Astrocyte of the hippocampus (primary cell): Measurements from ENCODE around the gene ADAM15.

Experiments
- DNase-seq: peaks from one replicate; pipeline ENCODE4 v3.0.0; 2011; ENCODE audit warnings: low read depth, low spot score

Gene ADAM15

GRCh38 chr1:155072531-155073289, 21.6 kb downstream of the ADAM15 start:
- no peak for DNase-seq

DNA sequence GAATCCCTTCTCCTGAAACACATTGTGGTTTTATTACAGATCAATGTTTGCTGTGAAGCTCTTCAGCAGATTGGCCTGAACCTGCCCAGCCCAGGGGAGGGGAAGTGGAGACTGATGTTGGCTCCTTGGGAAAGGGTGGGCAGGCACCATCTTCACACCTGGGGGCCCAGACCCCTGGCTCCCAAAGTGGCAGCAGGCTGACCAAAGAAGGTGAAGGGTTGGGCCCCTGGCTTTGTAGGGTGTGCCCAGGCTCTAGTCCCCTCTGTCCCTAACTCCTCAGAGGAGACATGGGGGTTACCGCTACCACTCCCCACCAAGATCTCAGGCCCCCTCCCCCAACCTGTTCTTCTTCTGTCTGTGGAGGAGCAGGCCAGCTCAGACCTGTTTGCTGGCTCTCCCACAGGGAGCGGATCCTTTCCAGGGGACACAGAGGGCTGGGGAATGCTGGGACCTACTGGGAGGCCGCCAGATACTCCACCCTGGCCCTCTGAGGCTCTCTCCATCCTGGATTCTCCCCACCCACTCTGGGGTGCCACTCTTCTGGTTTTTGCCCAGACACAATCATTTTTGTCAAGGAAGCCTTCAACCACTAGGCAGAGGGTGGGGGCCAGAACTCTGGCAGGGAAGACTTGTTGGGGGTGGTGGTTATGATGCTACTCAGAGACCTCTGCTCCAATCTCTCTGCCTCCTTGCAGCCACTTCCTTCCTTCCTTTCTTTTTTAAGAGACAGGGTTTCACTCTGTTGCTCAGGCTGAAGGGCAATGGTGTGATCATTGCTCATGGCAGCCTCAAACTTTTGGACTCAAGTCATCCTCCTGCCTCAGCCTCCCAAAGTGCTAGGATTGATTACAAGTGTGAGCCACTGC, 22.5 kb downstream of the ADAM15 start:
- DNase-seq, result no peak

GRCh38 chr1:155075535-155075934, 24.4 kb downstream of the ADAM15 start:
- DNase-seq, result no peak

GRCh38 chr1:155076371-155076770, 25.3 kb downstream of the ADAM15 start:
- DNase-seq, result no peak

DNA sequence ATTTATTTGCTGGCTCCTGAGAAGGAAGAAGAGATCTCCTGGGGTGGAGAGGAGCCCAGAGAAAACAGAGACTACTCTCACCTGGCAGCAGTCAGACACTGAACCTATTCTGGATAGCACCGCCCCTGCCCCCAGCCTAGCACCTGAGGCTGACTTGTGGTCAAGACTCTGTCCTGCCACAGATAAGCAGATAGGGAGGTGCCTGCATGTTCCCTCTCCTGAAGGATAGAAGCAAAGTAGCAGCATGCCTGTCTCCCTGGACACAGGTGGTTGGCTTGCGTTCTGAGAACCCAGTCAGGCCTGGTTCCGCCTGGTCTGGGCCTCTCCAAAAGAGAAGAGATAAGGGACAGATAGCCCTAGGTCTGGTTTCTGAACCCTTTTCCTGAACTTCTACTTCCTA, 26.2 kb downstream of the ADAM15 start:
- no peak for DNase-seq

DNA sequence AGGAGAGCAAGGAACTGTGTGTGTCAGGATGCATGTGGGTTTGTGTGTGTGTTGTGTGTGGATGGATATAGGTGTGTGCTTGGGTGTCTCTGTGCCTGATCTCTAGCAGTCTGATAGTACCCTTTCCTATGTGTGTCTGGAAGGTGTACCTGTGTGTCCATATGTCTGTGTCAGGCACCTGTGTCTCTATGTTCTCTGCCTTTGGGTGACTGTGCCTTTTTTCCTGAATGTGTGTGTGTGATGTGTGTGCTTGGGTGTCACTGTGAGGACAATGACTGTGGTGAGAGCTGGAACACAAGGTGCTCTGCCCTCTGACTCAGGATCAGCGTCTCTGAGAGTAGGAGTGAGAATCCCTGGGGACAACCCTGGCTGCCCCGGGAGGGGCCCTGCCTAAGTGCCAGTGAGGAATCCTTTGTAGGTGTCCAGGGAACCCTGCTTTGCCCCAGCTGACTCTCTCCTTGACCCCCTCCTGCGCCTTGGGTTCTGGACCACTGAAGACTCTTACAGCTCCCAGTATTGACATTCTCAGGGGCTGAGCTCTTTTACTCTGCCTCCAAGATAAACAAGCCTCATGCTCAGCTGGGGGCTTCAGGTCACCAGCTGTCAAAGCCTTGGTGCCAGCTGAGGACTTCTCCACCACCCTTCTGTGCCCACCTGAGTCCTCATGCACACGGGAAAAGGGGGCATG, 26.8 kb downstream of the ADAM15 start:
- DNase-seq, result no peak

- peak; percentile 81 for DNase-seq
Measured at GRCh38 chr1:155078469-155079209, 27.5 kb downstream of the ADAM15 start, which contains the start of gene EFNA3. Gene EFNA3, plus strand, starts transcription at chr1:155078837. Its CDS starts 105 bp downstream, at chr1:155078942.

- no peak for DNase-seq
Measured at GRCh38 chr1:155079210-155079486, 28.0 kb downstream of the ADAM15 start.

DNA sequence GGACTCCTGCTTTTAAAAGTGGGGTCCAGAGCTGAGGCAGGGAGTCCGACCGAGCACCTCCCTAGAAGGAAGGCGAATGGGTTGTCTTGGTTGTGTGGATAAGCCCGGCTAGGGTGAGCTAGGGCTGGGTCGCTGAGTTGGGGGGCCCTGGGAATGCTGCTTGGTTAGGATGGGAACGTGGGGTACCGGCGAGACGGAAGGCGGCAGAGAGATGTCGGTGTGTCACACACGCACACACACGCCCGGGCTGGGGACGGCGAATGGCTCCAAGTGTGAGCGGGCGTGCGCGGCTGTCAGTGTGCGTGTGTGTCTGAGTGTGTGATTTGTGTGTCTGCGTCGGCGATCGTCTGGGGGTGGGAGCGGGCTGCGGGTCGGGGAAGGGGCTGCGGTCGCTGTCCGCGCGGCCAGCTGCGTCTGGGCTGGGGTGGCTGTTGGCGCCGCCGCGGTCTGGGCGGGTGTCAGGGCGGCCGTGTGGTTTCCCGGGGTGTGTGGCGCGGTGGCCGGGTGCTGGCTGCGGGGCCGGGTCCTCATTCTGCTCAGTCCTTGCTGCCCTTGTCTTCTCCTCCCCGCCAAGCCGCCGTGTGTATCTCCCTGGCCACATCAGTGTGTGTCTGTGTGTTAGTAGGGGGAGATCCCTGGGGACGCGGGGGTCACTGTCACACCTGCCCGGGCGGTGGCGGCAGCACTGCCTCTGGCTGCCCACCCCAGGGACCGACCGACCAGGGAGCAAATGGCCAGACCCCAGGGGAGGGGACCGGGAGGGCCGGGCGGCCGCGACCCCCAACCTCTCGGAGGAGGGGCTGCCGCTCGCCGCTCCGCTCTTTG, 28.6 kb downstream of the ADAM15 start:
- no peak for DNase-seq

GRCh38 chr1:155080312-155081228, 29.5 kb downstream of the ADAM15 start:
- no peak for DNase-seq

DNA sequence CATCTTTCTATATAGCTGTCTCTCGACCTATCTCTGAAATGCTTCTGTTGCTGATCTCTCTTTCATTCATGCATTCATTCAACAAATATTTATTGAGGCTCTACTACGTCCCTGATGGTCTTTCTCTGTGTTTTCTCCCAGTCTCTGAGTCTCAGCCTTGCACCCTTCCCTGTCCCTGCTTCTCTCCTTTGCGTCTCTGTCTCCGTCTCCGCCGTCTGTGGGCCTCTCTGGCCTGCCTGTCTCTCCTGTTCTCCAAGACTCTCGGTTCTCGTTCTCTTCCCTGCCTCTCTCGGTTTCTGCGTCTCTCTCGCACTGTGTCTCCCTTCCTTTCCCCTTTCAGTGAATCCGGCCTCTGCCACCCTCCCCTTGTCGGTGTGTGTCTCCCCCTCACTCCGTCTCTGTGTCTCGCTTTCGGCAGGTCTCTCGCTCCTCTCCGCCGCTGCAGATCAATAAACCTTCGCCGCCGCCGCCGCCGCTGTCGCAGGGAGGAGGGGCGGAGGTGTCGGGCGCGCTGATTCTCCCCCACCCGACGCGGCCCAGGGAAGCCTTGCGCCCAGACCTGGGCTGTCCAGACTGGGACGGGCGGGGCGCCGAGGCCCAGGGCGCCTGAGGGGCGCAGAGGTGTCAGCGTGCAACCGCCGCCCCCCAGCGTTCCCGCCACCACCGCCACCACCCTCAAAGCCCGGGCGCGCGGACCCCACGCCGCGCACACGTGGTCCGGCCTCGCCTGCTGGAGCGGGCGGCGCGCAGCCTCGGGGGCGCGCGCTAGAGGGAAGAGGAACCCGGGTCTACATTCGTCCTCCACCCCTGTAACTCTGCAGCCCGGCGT, 30.6 kb downstream of the ADAM15 start:
- DNase-seq, result no peak

DNA sequence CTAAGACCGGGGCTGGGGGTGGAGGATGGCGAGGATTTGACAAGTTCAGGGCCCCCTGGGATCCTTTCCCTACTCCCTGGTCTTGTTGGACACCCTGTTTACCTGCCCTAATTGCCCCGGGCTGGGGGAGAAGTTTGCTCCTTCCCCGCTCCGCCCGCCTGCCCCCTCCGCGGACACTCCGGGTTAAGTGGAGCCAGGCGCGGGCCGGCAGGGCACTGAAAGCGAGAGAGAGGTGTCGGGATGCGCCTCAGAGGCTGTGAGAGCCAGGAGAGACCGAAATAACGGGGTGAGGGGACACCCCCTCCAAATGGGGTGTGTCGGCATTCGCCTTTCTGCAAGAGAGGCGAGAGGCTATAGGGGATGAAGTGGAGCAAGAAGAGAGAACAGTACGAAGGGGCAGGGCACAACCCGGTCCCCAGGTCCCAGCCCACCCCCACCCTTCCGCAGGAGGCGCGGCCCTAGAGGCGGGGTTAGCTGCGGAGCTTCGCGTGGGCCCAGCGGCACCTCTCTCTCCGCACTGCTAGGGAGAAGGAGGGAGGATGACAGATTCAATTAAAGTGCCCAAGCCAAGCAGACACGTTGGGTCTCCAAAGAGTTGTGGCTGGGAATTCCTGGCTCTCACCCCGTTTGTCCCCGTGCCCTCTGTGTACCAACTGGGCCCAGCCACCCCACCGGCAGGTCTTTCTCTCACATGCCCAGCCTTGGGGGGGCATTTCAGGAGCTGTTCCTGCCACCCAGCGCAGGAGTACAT, 31.4 kb downstream of the ADAM15 start:
- no peak for DNase-seq

- no peak for DNase-seq
Measured at GRCh38 chr1:155083052-155083541, 32.0 kb downstream of the ADAM15 start.

DNA sequence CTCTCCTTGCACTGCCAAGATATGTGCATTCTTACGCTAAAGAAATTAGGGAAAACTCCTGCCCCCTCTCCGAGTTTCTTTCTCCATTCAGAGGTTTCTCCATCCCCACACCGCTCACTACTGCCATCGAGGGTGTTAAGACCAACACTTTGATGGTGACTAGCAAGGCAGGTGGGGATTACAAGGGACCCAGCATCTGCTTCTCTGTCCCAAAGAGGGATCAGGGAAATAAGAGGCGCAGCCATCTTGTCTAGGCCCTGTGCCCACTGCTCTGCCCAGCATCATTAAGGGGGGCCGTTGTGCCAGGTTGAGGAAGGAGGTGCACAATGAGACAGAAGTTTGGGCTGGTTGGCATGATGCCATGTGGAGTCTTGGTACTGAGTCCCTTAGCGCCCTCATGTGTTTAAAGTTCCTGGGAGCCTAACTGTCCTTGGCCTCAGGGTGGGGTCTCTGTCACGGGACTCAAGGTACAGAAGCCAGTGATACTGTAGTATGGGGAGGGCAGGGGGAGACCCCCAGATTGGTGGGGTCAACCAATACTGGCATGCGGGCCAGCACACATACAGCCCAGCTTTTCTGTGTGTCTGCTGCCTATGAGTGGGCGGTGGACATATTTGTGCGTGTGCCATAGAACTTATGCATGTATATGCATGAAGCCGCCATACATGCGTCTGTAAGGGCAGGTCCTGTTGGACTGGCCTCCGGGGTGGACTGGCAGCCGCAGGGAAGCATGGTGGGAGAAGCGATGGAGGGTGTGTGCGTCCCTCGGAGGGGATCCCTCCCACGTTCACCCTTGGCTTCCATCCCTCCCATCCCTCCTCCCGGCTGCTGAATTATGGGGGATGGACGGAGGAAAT, 33.0 kb downstream of the ADAM15 start:
- peak; percentile 50 for DNase-seq

DNA sequence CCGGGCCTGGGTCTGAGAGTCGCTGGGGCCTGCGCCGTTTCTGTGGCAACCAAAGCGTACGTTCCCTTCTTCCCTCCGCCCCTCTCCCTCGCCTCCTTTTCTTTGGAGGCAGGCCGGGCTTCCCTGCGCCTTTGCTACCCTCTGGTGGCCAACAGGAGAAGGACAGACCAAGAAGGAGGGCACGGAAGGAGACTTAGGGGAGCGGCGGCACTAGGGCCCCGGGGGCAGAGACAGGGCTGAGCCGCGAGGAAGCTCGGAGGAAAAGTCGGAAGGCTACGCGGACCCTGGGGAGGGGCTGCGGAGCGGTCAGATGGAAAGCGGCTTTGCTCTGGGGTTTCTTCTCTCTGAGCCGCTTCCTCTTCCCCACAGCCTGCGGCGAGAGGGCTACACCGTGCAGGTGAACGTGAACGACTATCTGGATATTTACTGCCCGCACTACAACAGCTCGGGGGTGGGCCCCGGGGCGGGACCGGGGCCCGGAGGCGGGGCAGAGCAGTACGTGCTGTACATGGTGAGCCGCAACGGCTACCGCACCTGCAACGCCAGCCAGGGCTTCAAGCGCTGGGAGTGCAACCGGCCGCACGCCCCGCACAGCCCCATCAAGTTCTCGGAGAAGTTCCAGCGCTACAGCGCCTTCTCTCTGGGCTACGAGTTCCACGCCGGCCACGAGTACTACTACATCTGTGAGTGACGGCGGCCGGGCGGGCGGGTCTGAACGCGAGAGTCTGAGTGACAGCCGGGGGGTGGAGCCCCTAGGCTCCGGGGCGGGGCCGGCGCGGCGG, 33.8 kb downstream of the ADAM15 start:
- peak; percentile 98 for DNase-seq

GRCh38 chr1:155085504-155086127, 34.5 kb downstream of the ADAM15 start:
- peak; percentile 49 for DNase-seq
